ENCODE results near the gene TEAD1. TPM values are rescaled to one million over a fixed set of nuclear protein-coding genes. Genes with fewer than 3 reads are reported as not detected.

The TEAD1 gene
- total and polyA plus RNA-seq, 2 donors (not counting 3 experiments of a cell fraction or from before 2014, with no cell fraction given) = 15.3 to 49.0 TPM

GRCh38 chr11:12990162-12990480 lies 315.9 kb downstream of the TEAD1 start:
- H3K79me2 ChIP-seq (ENCODE audit: control insufficient read depth, insufficient read depth, low read length) = no peaks in the 10 kb centered on the region
- H3K4me2 ChIP-seq (ENCODE audit: insufficient read depth, low read length) = no peak overlapping the region
- H3K4me1 ChIP-seq (ENCODE audit: control insufficient read depth, extremely low read depth, insufficient read depth, low read length) = no peaks in the 10 kb centered on the region
- H3K9me3 ChIP-seq (replicated peaks; ENCODE audit: control insufficient read depth, insufficient read depth, low read length) = no peaks in the 10 kb centered on the region
- no peak overlapping the region for H3K27ac ChIP-seq (ENCODE audit: insufficient read depth, low read depth, low read length)
- no peaks in the 10 kb centered on the region for H3K9me1 ChIP-seq (replicated peaks; ENCODE audit: control insufficient read depth, extremely low read depth, insufficient read depth, low read length)
- H2AFZ ChIP-seq (ENCODE audit: low read depth, low read length) = no peak overlapping the region
- TF ChIP-seq CTCF (IDR thresholded peaks at IDR 0.05; ENCODE audit: extremely low read depth in 1 of 2, insufficient read depth in 1 of 2, low read depth in 1 of 2, low read length in 2 of 2) (no peak), EZH2 (IDR thresholded peaks at IDR 0.05; ENCODE audit: borderline replicate concordance, low read depth, low read length, severe bottlenecking) (no peak), GATA2 (IDR thresholded peaks at IDR 0.05; ENCODE audit: insufficient read depth, insufficient read length, low read depth, low read length) (no peak), MYC (IDR thresholded peaks at IDR 0.05; ENCODE audit: low read depth, low read length) (no peak), JUN (IDR thresholded peaks at IDR 0.05; ENCODE audit: borderline replicate concordance, insufficient read depth, insufficient read length, low read depth) (no peak), POLR2AphosphoS5 (IDR thresholded peaks at IDR 0.05; ENCODE audit: insufficient read depth, low read depth, low read length) (no peak)
- no peak overlapping the region for H3K4me3 ChIP-seq (replicated peaks in 1 of 3; ENCODE audit: insufficient read depth in 1 of 3, low read depth in 1 of 3, low read length in 3 of 3)
- intact Hi-C loops (cut with micrococcal nuclease) (no loop called here), dilution Hi-C loops (cut with MboI; ENCODE audit: extremely low pct_ligation_motif_present, low sequenced_read_pairs) (no loop called here)
- DNase-seq (ENCODE audit: low read depth, low spot score) (no peak), FAIRE-seq (no peak)
- no peak overlapping the region for H3K9ac ChIP-seq (replicated peaks; ENCODE audit: extremely low read depth, insufficient read depth, low read length)
- CTCF ChIA-PET = no interaction called here
- peaks cover 10 to 12% of the 10 kb centered on the region in 2 experiments for H3K27me3 ChIP-seq (ENCODE audit: control insufficient read depth in 2 of 2, insufficient read depth in 2 of 2, low read length in 2 of 2)
- BruUV-seq (replicated peaks) = no TSS peak
- POLR2A ChIA-PET = no interaction called here
- no peaks in the 10 kb centered on the region for H4K20me1 ChIP-seq (replicated peaks; ENCODE audit: control insufficient read depth, extremely low read depth, insufficient read depth, low read length)
- no peaks in the 10 kb centered on the region for H3K36me3 ChIP-seq (ENCODE audit: control insufficient read depth in 2 of 2, extremely low read depth in 1 of 2, insufficient read depth in 2 of 2, low read length in 2 of 2)

GRCh38 chr11:12991426-12991825 lies 317.2 kb downstream of the TEAD1 start:
- TF ChIP-seq POLR2A (IDR thresholded peaks at IDR 0.05; ENCODE audit: low read depth, low read length) (no peak), GATA2 (IDR thresholded peaks at IDR 0.05; ENCODE audit: insufficient read depth, insufficient read length, low read depth, low read length) (no peak), JUN (IDR thresholded peaks at IDR 0.05; ENCODE audit: borderline replicate concordance, insufficient read depth, insufficient read length, low read depth) (no peak), CTCF (IDR thresholded peaks at IDR 0.05; ENCODE audit: extremely low read depth in 1 of 2, insufficient read depth in 1 of 2, low read depth in 1 of 2, low read length in 2 of 2) (no peak), FOS (IDR thresholded peaks at IDR 0.05; ENCODE audit: borderline replicate concordance, insufficient read depth, low read length) (no peak), POLR2AphosphoS5 (IDR thresholded peaks at IDR 0.05; ENCODE audit: insufficient read depth, low read depth, low read length) (no peak), MYC (IDR thresholded peaks at IDR 0.05; ENCODE audit: low read depth, low read length) (no peak), MAX (IDR thresholded peaks at IDR 0.05; ENCODE audit: insufficient read depth, insufficient read length) (no peak), EZH2 (IDR thresholded peaks at IDR 0.05; ENCODE audit: borderline replicate concordance, low read depth, low read length, severe bottlenecking) (no peak)
- Histone ChIP-seq H3K4me3 (replicated peaks in 1 of 3; ENCODE audit: insufficient read depth in 1 of 3, low read depth in 1 of 3, low read length in 3 of 3) (no peak overlapping the region), H3K79me2 (ENCODE audit: control insufficient read depth, insufficient read depth, low read length) (no peaks in the 10 kb centered on the region), H3K9me3 (replicated peaks; ENCODE audit: control insufficient read depth, insufficient read depth, low read length) (no peaks in the 10 kb centered on the region), H3K4me2 (ENCODE audit: insufficient read depth, low read length) (no peak overlapping the region), H3K36me3 (ENCODE audit: control insufficient read depth in 2 of 2, extremely low read depth in 1 of 2, insufficient read depth in 2 of 2, low read length in 2 of 2) (no peaks in the 10 kb centered on the region), H2AFZ (ENCODE audit: low read depth, low read length) (no peak overlapping the region), H3K9me1 (replicated peaks; ENCODE audit: control insufficient read depth, extremely low read depth, insufficient read depth, low read length) (no peaks in the 10 kb centered on the region), H4K20me1 (replicated peaks; ENCODE audit: control insufficient read depth, extremely low read depth, insufficient read depth, low read length) (no peaks in the 10 kb centered on the region), H3K27me3 (ENCODE audit: control insufficient read depth in 2 of 2, insufficient read depth in 2 of 2, low read length in 2 of 2) (peaks cover 10 to 12% of the 10 kb centered on the region in 2 experiments), H3K27ac (ENCODE audit: insufficient read depth, low read depth, low read length) (no peak overlapping the region), H3K4me1 (ENCODE audit: control insufficient read depth, extremely low read depth, insufficient read depth, low read length) (no peaks in the 10 kb centered on the region), H3K9ac (replicated peaks; ENCODE audit: extremely low read depth, insufficient read depth, low read length) (no peak overlapping the region)
- intact Hi-C loops (cut with micrococcal nuclease) = no loop called here
- POLR2A ChIA-PET = no interaction called here
- no TSS peak for BruUV-seq (replicated peaks)
- DNase-seq (ENCODE audit: low read depth, low spot score) = no peak
- no peak for FAIRE-seq
- CTCF ChIA-PET = no interaction called here
- dilution Hi-C loops (cut with MboI; ENCODE audit: extremely low pct_ligation_motif_present, low sequenced_read_pairs) = no loop called here
